Neutrophil (primary cell): ENCODE results near the gene MACF1.
"Not testable (repeated sequence)": the region's sequence is repeated elsewhere in the genome, so short reads cannot be mapped to it uniquely, and the experiment has no call there.

Experiments used
- H3K27ac ChIP-seq: fragments of 200-600 bp; sonication (generic); 2 replicates; pipeline ENCODE4 v1.5.1; 2016; ENCODE audit warnings: mild to moderate bottlenecking, moderate library complexity
- H3K27me3 ChIP-seq: fragments of 200-600 bp; sonication (generic); 2 replicates; pipeline ENCODE4 v1.6.0; 2016; ENCODE audit warnings: mild to moderate bottlenecking
- H3K36me3 ChIP-seq: fragments of 200-600 bp; sonication (generic); 2 replicates; pipeline ENCODE4 v1.5.1; 2017
- H3K4me1 ChIP-seq, 2 experiments: fragments of 200-600 bp in 1 of 2; sonication (generic) in 1 of 2; 1 replicate in 1 of 2; 2 replicates in 1 of 2; pipeline versions ENCODE4 v1.5.1 to v1.6.1; 2013 to 2016; ENCODE audit warnings: low read depth in 1 of 2, low read length in 1 of 2, mild to moderate bottlenecking in 1 of 2, moderate library complexity in 1 of 2; ENCODE audit not compliant: control insufficient read depth in 1 of 2, insufficient read depth in 1 of 2
- H3K4me3 ChIP-seq, 2 experiments: fragments of 200-600 bp in 1 of 2; sonication (generic) in 1 of 2; 1 replicate in 1 of 2; 2 replicates in 1 of 2; pipeline ENCODE4 v1.5.1; 2013 to 2016; ENCODE audit warnings: low read depth in 1 of 2, low read length in 1 of 2, mild to moderate bottlenecking in 1 of 2, moderate library complexity in 1 of 2
- H3K9me3 ChIP-seq: fragments of 200-600 bp; sonication (generic); 2 replicates; pipeline ENCODE4 v1.5.1; 2016
- TF ChIP-seq, protein P1 (sequence below): fragments of 200-600 bp; sonication (generic); IDR thresholded peaks from 2 replicates; pipeline ENCODE4 v1.5.1; 2016; ENCODE audit warnings: antibody characterized with exemption

The MACF1 gene

DNA sequence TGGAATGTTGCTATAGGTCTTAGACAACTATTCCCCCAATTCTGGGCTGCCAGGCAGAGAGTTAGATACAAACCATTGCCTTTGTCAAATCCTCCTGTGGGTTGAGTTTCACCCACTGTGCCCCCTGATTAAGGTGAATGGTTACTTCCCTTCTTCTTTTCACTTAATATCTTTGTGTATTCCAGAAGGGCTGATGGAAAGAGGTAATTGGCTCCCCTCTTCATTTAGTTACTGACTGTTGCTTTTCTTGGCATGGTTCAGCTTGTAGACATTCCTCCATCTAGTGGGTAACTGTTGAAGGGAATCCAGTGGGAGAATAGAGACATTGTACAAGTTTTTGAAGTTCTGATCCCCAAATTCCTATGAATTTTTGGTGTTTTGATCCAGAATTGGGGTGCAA, 43.8 kb upstream of the MACF1 start:
- no peak overlapping the region for H3K27ac ChIP-seq
- no peak overlapping the region for H3K4me3 ChIP-seq
- no peaks in the 10 kb centered on the region for H3K4me1 ChIP-seq
- H3K36me3 ChIP-seq, result no peaks in the 10 kb centered on the region
- TF ChIP-seq, protein P1, sequence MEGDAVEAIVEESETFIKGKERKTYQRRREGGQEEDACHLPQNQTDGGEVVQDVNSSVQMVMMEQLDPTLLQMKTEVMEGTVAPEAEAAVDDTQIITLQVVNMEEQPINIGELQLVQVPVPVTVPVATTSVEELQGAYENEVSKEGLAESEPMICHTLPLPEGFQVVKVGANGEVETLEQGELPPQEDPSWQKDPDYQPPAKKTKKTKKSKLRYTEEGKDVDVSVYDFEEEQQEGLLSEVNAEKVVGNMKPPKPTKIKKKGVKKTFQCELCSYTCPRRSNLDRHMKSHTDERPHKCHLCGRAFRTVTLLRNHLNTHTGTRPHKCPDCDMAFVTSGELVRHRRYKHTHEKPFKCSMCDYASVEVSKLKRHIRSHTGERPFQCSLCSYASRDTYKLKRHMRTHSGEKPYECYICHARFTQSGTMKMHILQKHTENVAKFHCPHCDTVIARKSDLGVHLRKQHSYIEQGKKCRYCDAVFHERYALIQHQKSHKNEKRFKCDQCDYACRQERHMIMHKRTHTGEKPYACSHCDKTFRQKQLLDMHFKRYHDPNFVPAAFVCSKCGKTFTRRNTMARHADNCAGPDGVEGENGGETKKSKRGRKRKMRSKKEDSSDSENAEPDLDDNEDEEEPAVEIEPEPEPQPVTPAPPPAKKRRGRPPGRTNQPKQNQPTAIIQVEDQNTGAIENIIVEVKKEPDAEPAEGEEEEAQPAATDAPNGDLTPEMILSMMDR, result no peak
- no peaks in the 10 kb centered on the region for H3K27me3 ChIP-seq
- no peaks in the 10 kb centered on the region for H3K9me3 ChIP-seq

DNA sequence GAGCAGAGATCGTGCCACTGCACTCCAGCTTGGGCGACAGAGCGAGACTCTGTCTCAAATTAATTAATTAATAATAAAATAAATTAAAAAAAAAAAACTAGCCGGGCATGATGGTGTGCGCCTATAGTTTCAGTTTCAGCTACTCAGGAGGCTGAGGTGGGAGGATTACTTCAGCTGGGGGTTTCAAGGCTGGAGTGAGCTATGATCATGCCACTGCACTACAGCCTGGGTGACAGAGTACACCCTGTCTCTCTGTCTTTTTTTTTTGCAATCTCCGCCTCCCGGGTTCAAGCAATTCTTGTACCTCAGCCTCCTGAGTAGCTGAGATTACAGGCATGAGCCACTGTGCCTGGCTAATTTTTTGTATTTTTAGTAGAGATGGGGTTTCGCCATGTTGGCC, 42.7 kb upstream of the MACF1 start:
- not testable (repeated sequence) for H3K4me3 ChIP-seq, H3K4me1 ChIP-seq, H3K27me3 ChIP-seq, H3K27ac ChIP-seq, H3K36me3 ChIP-seq, H3K9me3 ChIP-seq

DNA sequence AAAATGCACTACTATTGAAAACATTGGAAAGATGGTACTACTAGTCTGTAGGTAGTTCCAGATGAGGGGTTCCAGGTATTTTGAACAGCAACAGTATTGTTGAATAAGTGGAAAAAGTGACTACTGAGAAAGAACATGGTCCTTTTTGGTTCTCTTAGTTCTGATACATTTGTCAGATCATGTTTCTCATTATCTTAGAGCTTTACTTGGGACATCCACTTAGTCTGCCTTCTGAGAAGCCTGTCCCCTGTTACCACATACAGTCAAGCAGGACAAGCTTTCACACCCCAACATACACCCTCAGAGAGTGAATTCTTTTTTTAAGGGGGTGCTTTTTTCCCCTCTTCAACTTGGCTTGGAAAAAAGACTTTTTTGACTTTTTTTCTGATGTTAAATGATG, 41.0 kb upstream of the MACF1 start:
- TF ChIP-seq, protein P1, result no peak
- Histone ChIP-seq H3K27ac (no peak overlapping the region), H3K36me3 (no peaks in the 10 kb centered on the region), H3K4me1 (no peaks in the 10 kb centered on the region), H3K27me3 (no peaks in the 10 kb centered on the region), H3K4me3 (no peak overlapping the region), H3K9me3 (no peaks in the 10 kb centered on the region)

DNA sequence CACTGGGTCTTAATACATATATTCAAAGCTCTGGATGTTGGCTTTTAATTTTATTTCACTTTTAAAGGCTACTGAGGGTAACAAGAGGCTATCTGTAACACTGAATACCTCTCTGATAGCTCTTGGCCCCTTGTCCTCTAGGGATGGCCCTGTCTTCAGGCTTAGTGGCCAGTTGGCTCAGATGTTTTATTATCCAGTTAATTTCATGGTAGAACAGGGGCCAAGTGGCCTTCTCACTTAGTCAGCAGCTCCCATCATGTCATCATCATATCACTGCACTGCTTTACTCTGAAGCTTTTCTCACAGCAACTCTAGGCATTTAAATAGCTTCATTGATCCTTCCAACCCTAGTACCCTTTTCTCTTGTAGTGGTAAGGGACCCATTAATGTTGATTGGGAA, 40.2 kb upstream of the MACF1 start:
- TF ChIP-seq, protein P1, result no peak

DNA sequence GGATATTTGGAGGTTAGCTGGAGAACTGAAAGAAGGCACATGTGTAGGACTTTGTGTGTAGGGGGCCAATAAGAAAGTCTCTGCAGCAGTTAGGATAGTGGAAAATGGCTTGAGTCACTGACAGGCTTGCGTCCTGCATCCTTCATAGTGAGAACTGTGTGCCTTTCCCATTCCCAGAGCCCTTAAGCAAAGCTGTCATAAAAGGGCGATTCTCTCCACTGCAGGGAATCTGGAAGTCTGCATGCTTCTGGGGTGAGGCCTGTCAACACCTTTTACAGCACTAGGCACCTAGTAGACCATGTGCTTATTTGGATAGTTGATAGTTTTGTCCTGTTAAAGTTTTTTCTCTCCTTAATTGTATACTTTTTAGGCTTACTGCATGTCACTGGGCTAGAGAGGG, 39.4 kb upstream of the MACF1 start:
- Histone ChIP-seq H3K4me1 (no peaks in the 10 kb centered on the region), H3K9me3 (no peaks in the 10 kb centered on the region), H3K4me3 (no peak overlapping the region), H3K27me3 (no peaks in the 10 kb centered on the region), H3K36me3 (no peaks in the 10 kb centered on the region), H3K27ac (no peak overlapping the region)
- TF ChIP-seq, protein P1, result no peak

More for the DNA sequence above, 40.2 kb upstream of the MACF1 start:
- Histone ChIP-seq H3K9me3 (no peaks in the 10 kb centered on the region), H3K36me3 (no peaks in the 10 kb centered on the region), H3K27me3 (no peaks in the 10 kb centered on the region), H3K4me3 (no peak overlapping the region), H3K27ac (no peak overlapping the region), H3K4me1 (no peaks in the 10 kb centered on the region)

DNA sequence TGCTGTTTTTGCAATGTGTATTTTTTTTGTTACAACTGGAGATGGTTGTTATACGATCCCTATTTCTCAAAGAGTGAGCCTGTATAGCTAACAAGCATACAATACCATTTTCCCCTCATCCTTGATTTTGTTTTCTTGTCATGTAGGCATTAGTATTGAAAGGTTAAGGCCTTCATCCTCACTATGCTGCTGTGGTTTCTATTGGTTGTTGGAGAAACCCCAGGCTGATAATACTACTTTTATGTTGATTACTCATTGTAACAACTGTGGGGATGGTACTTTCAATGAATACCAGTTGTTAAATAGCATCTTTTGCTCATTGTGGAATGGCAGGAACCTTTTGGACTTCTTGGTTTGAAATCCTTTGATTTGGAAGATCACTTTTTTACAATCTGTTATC, 39.0 kb upstream of the MACF1 start:
- Histone ChIP-seq H3K9me3 (no peaks in the 10 kb centered on the region), H3K36me3 (no peaks in the 10 kb centered on the region), H3K4me1 (no peaks in the 10 kb centered on the region), H3K27ac (no peak overlapping the region), H3K4me3 (no peak overlapping the region), H3K27me3 (no peaks in the 10 kb centered on the region)
- TF ChIP-seq, protein P1, result no peak
